ENCODE data around the gene PBX2. TPM values are rescaled to one million over a fixed set of nuclear protein-coding genes. Genes with fewer than 3 reads are reported as not detected.

The PBX2 gene
- total RNA-seq, 1 experiment from 2014 or later, result 176 TPM

GRCh38 chr6:32163559-32164258 is 26.3 kb downstream of the PBX2 start:
- no peak overlapping the region for H2AFZ ChIP-seq (ENCODE audit: low read length)
- no peak overlapping the region for H3K4me3 Mint-ChIP-seq

More at GRCh38 chr6:32163559-32164258, 26.3 kb downstream of the PBX2 start:
- no peak overlapping the region for H3K27ac ChIP-seq (ENCODE audit: insufficient read length, low read depth, low read length)
- no peaks in the 10 kb centered on the region for H3K9me3 ChIP-seq (ENCODE audit: control insufficient read depth, low read depth, low read length)
- no peak overlapping the region for H3K23ac ChIP-seq (ENCODE audit: insufficient read length, low read depth, low read length)
- no peak overlapping the region for H3K4ac ChIP-seq (ENCODE audit: low read depth, low read length)
- TF ChIP-seq CTCF (conservative IDR thresholded peaks at IDR 0.05), result no peak
- Mint-ChIP-seq H3K9me3 (no peaks in the 10 kb centered on the region), H3K27ac (peak overlapping the region in 1 of 3 experiments; percentile 78; a peak in 2 of 7 replicates), H3K4me1 (peaks cover 3 to 23% of the 10 kb centered on the region in 2 experiments; a peak in 2 of 4 replicates), H3K27me3 (ENCODE audit: low read depth) (no peaks in the 10 kb centered on the region; the same call in 1 of the 2 replicates), H3K36me3 (ENCODE audit: insufficient read depth in 1 of 3, low read depth in 3 of 3) (peaks cover 23 to 64% (median 44%) of the 10 kb centered on the region in 3 experiments)
- no peak overlapping the region for H3K4me2 ChIP-seq (ENCODE audit: insufficient read depth, insufficient read length, low read length)
- H2AK5ac ChIP-seq (ENCODE audit: insufficient read length, low read length), result no peak overlapping the region
- H3K9ac ChIP-seq (ENCODE audit: extremely low read depth, insufficient read length, low read length), result no peak overlapping the region
- H2BK20ac ChIP-seq (ENCODE audit: low read depth, low read length, poor library complexity, severe bottlenecking), result no peak overlapping the region
- no peaks in the 10 kb centered on the region for H3K79me2 ChIP-seq (ENCODE audit: insufficient read depth, low read length)
- H3K18ac ChIP-seq (ENCODE audit: insufficient read length, low read depth, low read length), result no peak overlapping the region
- no peak overlapping the region for H4K5ac ChIP-seq (ENCODE audit: insufficient read length, low read depth, low read length)
- no peak overlapping the region for H2BK15ac ChIP-seq (ENCODE audit: low read depth, low read length)
- no peak overlapping the region for H3T11ph ChIP-seq (ENCODE audit: low read length)
- H3K56ac ChIP-seq (ENCODE audit: insufficient read length, low read depth, low read length), result no peak overlapping the region
- no peak overlapping the region for H4K91ac ChIP-seq (ENCODE audit: insufficient read length, low read depth, low read length)
- no peak overlapping the region for H3K14ac ChIP-seq (ENCODE audit: insufficient read depth, low read length)
- H2BK120ac ChIP-seq (ENCODE audit: low read depth, low read length, poor library complexity, severe bottlenecking), result no peak overlapping the region
- H3K4me1 ChIP-seq (ENCODE audit: insufficient read depth, low read length), result no peaks in the 10 kb centered on the region
- H3K27me3 ChIP-seq (ENCODE audit: insufficient read depth, low read length), result no peaks in the 10 kb centered on the region
- no peaks in the 10 kb centered on the region for H3K79me1 ChIP-seq (ENCODE audit: insufficient read depth, low read depth, low read length, poor library complexity, severe bottlenecking)
- no peak for DNase-seq
- no peak overlapping the region for H2BK5ac ChIP-seq (ENCODE audit: insufficient read length, low read length)
- H4K8ac ChIP-seq (replicated peaks; ENCODE audit: insufficient read length, low read depth, low read length), result no peak overlapping the region
- no peaks in the 10 kb centered on the region for H4K20me1 ChIP-seq (ENCODE audit: control insufficient read depth, insufficient read depth, insufficient read length)
- H3K23me2 ChIP-seq (ENCODE audit: insufficient read length, low read depth, low read length, poor library complexity, severe bottlenecking), result no peaks in the 10 kb centered on the region
- WGBS (ENCODE audit: extremely low coverage, insufficient read length, low lambda C conversion rate), result no CpG with 5 or more reads among the region's 7 CpGs
- no peak overlapping the region for H2BK12ac ChIP-seq (ENCODE audit: insufficient read length, low read depth, low read length)
